HepG2 (cell line): Measurements from ENCODE around the gene SPECC1L. TPM values are rescaled to one million over a fixed set of nuclear protein-coding genes. Genes with fewer than 3 reads are reported as not detected.

Experiments
- ATAC-seq: fragments of 200-7000 bp; cut with Tn5 transposase; 3 replicates; pipeline ENCODE4 v1.9.1; 2020; ENCODE audit warnings: mild to moderate bottlenecking, moderate library complexity
- BruUV-seq: library from RNA; stranded (reverse); fragments of 400-500 nt; replicated peaks from 2 replicates; lab custom pipeline; 2021; lab: Mats Ljungman, UMichigan
- CTCF ChIA-PET: fragments of 300-600 bp; formaldehyde crosslinking; extraction: SDS; loops from one replicate; lab custom pipeline; 2021; ENCODE audit warnings: low total read pairs, inconsistent platforms, low intra/inter-chr PET ratio; lab: Yijun Ruan, JAX
- POLR2A ChIA-PET: fragments of 350-600 bp; sonication (Branson Sonifier 250); formaldehyde crosslinking; loops from one replicate; lab custom pipeline; 2020; ENCODE audit warnings: antibody characterized with exemption, inconsistent platforms; lab: Yijun Ruan, JAX
- DNase-seq: peaks from one replicate; pipeline ENCODE4 v3.0.0-alpha.2; 2015; ENCODE audit warnings: low spot score
- FAIRE-seq: peaks from 3 replicates; lab custom pipeline; 2011; peaks lifted over from hg19 to GRCh38; lab: Jason Lieb, UNC
- H2AFZ ChIP-seq: one replicate; pipeline ENCODE4 v1.6.1; 2011; ENCODE audit warnings: low read length, inconsistent platforms
- H3K27ac ChIP-seq: fragments of 300-600 bp; 3 replicates; pipeline ENCODE4 v1.8.0; 2011; ENCODE audit warnings: mixed run types, mild to moderate bottlenecking, mixed read lengths, low read length, inconsistent platforms; ENCODE audit not compliant: insufficient read depth; ENCODE audit errors: extremely low read length
- H3K27me3 ChIP-seq, 2 experiments: fragments of 200-600 bp in 1 of 2; 2 replicates in 1 of 2; 3 replicates in 1 of 2; pipeline versions ENCODE4 v1.6.0 to v1.8.0; 2011; ENCODE audit warnings: low read length in 2 of 2, mild to moderate bottlenecking in 2 of 2, moderate library complexity in 2 of 2, inconsistent platforms in 1 of 2; ENCODE audit not compliant: insufficient read depth in 2 of 2, control insufficient read depth in 1 of 2
- H3K36me3 ChIP-seq, 2 experiments: fragments of 200-600 bp in 1 of 2; replicated peaks in 1 of 2; 2 replicates in 1 of 2; 3 replicates in 1 of 2; pipeline versions ENCODE4 v1.5.1 to v1.8.0; 2011; ENCODE audit warnings: low read length in 2 of 2, inconsistent platforms in 1 of 2; ENCODE audit not compliant: insufficient read depth in 2 of 2, control insufficient read depth in 1 of 2
- H3K4me1 ChIP-seq: 2 replicates; pipeline ENCODE4 v1.5.1; 2012; ENCODE audit warnings: low read length, inconsistent platforms; ENCODE audit not compliant: insufficient read depth
- H3K4me2 ChIP-seq: 2 replicates; pipeline ENCODE4 v1.6.0; 2011; ENCODE audit warnings: low read depth, low read length, inconsistent platforms
- H3K4me3 ChIP-seq, 3 experiments: fragments of 200-600 bp in 1 of 3; sonication (generic), shearing (Covaris generic) in 1 of 3; replicated peaks in 1 of 3; 2 replicates each; pipeline ENCODE4 v1.5.1; 2011 to 2016; ENCODE audit warnings: low read length in 3 of 3, inconsistent platforms in 2 of 3, low read depth in 2 of 3, mild to moderate bottlenecking in 2 of 3, control low read depth in 1 of 3, mixed read lengths in 1 of 3; ENCODE audit not compliant: insufficient read depth in 1 of 3
- H3K79me2 ChIP-seq: one replicate; pipeline ENCODE4 v1.6.1; 2011; ENCODE audit warnings: low read length, inconsistent platforms; ENCODE audit not compliant: insufficient read depth
- H3K9ac ChIP-seq: 2 replicates; pipeline ENCODE4 v1.6.0; 2011; ENCODE audit warnings: mild to moderate bottlenecking, low read depth, low read length, inconsistent platforms; ENCODE audit not compliant: insufficient read depth
- H3K9me3 ChIP-seq: 2 replicates; pipeline ENCODE4 v1.5.1; 2012; ENCODE audit warnings: mild to moderate bottlenecking, low read length
- H4K20me1 ChIP-seq: 2 replicates; pipeline ENCODE4 v1.6.0; 2011; ENCODE audit warnings: inconsistent platforms, mild to moderate bottlenecking, low read length, moderate library complexity; ENCODE audit not compliant: insufficient read depth
- KLF16 ChIP-seq, 2 experiments: sonication (generic) in 1 of 2; formaldehyde crosslinking in 1 of 2; IDR thresholded peaks; 2 replicates each; pipeline versions ENCODE4 v1.6.1 to v1.8.0; 2016 to 2023; ENCODE audit warnings: missing genetic modification reagents in 2 of 2, missing compliant biosample characterization in 1 of 2
- MEIS2 ChIP-seq: sonication (generic); formaldehyde crosslinking; IDR thresholded peaks from 2 replicates; pipeline ENCODE4 v1.9.0; 2021; ENCODE audit warnings: mild to moderate bottlenecking, missing genetic modification reagents
- POGZ ChIP-seq: sonication (generic); formaldehyde crosslinking; IDR thresholded peaks from 2 replicates; pipeline ENCODE4 v1.4.0; 2020; ENCODE audit warnings: mild to moderate bottlenecking, missing genetic modification reagents
- SP140L ChIP-seq: sonication (generic); formaldehyde crosslinking; IDR thresholded peaks from 2 replicates; pipeline ENCODE4 v1.4.0; 2020; ENCODE audit warnings: missing genetic modification reagents, borderline replicate concordance
- TCF7 ChIP-seq: sonication (generic); IDR thresholded peaks from 2 replicates; pipeline ENCODE4 v1.6.1; 2016; ENCODE audit warnings: antibody characterized with exemption, low read depth
- TCF7L2 ChIP-seq: IDR thresholded peaks from 2 replicates; pipeline ENCODE4 v1.6.1; 2011; ENCODE audit warnings: mild to moderate bottlenecking, low read depth, low read length, moderate library complexity
- ZNF33A ChIP-seq: sonication (generic); formaldehyde crosslinking; IDR thresholded peaks from 2 replicates; pipeline ENCODE4 v1.5.1; 2020; ENCODE audit warnings: missing genetic modification reagents, mild to moderate bottlenecking, moderate library complexity, borderline replicate concordance
- ZNF383 ChIP-seq: sonication (generic); formaldehyde crosslinking; IDR thresholded peaks from 2 replicates; pipeline ENCODE4 v1.4.0; 2020; ENCODE audit warnings: missing genetic modification reagents, mild to moderate bottlenecking, borderline replicate concordance
- ZNF460 ChIP-seq: sonication (generic); formaldehyde crosslinking; IDR thresholded peaks from 2 replicates; pipeline ENCODE4 v1.5.1; 2020; ENCODE audit warnings: missing genetic modification reagents, mild to moderate bottlenecking, borderline replicate concordance
- WGBS: methylation state at CpG from one replicate; pipeline ENCODE4 v1.1.6; 2017; ENCODE audit warnings: low lambda C conversion rate; 5-methylcytosine and 5-hydroxymethylcytosine counted together
- in situ Hi-C: cut with HindIII; loops from 2 replicates; pipeline ENCODE4 v1.10.0; 2017; ENCODE audit warnings: low pct_unique_long_range_greater_than_20kb; ENCODE audit not compliant: extremely low pct_ligation_motif_present
- intact Hi-C: fragments of 100-400 bp; cut with micrococcal nuclease; formaldehyde crosslinking; loops from one replicate; pipeline ENCODE4 v1.10.0; 2022; ENCODE audit not compliant: unreplicated experiment
- polyA plus RNA-seq, 8 experiments: library from polyadenylated mRNA; depleted of rRNA in 3 of 8; stranded (reverse) in 7 of 8; unstranded in 1 of 8; fragments of >200 nt; fragmentation: Illumina TruSeq in 4 of 8; extraction: Trizol in 4 of 8; gene quantifications; 2 replicates each; pipeline versions ENCODE4 v1.2.1 to v1.2.3, GENCODE V29; 2011 to 2016; ENCODE audit warnings: low read depth in 4 of 8, missing spikeins in 1 of 8, mixed read lengths in 1 of 8; ENCODE audit not compliant: insufficient read depth in 1 of 8
- total RNA-seq, 5 experiments: library from RNA; depleted of rRNA; stranded (reverse); fragments of >200 nt; fragmentation: Illumina TruSeq; extraction: Trizol; gene quantifications; 2 replicates each; pipeline ENCODE4 v1.2.3, GENCODE V29; 2016; ENCODE audit warnings: low read depth in 1 of 5
- TF ChIP-seq, protein P1 (sequence below): sonication (generic); formaldehyde crosslinking; IDR thresholded peaks from 2 replicates; pipeline ENCODE4 v1.5.0; 2020; ENCODE audit warnings: missing genetic modification reagents
- TF ChIP-seq, protein P2 (sequence below): sonication (generic); formaldehyde crosslinking; IDR thresholded peaks from 2 replicates; pipeline ENCODE4 v1.9.0; 2022; ENCODE audit warnings: missing genetic modification reagents, mild to moderate bottlenecking, borderline replicate concordance
- TF ChIP-seq, protein P3 (sequence below): sonication (generic); formaldehyde crosslinking; IDR thresholded peaks from 2 replicates; pipeline ENCODE4 v1.5.0; 2020; ENCODE audit warnings: missing genetic modification reagents
- TF ChIP-seq, protein P4 (sequence below), 2 experiments: sonication (generic) in 1 of 2; formaldehyde crosslinking in 1 of 2; IDR thresholded peaks; 2 replicates each; pipeline versions ENCODE4 v1.4.0 to v1.6.1; 2018 to 2020; ENCODE audit warnings: missing genetic modification reagents in 2 of 2, borderline replicate concordance in 1 of 2, low read depth in 1 of 2, mild to moderate bottlenecking in 1 of 2, missing biosample characterization in 1 of 2
- TF ChIP-seq, protein P5 (sequence below): sonication (generic); formaldehyde crosslinking; IDR thresholded peaks from 2 replicates; pipeline ENCODE4 v1.5.0; 2020; ENCODE audit warnings: missing genetic modification reagents

Gene SPECC1L
- total and polyA plus RNA-seq, 2 of the 13 experiments (the other 11 are each of a cell fraction or from before 2014, with no cell fraction given), result 14.1 to 30.3 TPM

DNA sequence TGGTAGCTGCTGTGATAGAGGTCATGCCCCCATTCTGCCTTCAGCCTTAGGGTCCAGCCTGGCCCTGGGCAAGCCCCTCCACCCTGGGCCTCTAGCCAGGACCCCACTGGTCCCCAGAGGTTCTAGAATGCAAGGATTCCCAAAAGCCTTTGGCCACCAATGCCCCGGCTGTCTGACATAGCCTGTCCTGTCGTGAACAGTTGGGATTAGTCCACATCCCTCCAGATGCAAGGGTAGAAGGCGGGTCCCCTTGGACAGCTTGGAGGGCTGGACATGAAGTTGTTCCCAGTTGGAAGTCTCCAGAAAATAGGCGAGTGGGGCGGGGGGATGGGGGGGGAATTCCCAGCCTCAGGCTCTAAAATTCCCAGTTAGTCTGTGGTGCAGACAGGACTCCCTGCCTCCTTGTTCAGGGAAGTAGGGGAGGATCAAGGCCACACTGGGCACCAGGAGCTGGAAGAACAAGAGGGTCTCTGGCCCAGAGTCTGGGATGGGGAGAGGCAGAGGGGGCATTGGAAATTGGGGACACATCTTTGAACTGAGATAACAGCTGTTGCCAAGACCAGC is 151.6 kb downstream of the SPECC1L start (continued):
- TF ChIP-seq POGZ (no peak), ZNF33A (CRISPR knock-in tag) (no peak), SP140L (no peak), TCF7 (no peak), MEIS2 (no peak)
- TF ChIP-seq, protein P1, sequence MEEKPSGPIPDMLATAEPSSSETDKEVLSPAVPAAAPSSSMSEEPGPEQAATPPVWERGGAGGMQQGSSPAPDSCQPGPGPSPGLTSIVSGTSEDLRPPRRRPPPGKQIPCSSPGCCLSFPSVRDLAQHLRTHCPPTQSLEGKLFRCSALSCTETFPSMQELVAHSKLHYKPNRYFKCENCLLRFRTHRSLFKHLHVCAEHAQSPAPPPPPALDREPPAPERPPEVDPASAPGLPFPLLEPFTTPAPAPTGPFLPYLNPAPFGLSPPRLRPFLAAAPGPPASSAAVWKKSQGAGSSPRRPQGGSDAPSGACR (CRISPR knock-in tag), result no peak
- TF ChIP-seq, all 625 proteins: peak for 0

DNA sequence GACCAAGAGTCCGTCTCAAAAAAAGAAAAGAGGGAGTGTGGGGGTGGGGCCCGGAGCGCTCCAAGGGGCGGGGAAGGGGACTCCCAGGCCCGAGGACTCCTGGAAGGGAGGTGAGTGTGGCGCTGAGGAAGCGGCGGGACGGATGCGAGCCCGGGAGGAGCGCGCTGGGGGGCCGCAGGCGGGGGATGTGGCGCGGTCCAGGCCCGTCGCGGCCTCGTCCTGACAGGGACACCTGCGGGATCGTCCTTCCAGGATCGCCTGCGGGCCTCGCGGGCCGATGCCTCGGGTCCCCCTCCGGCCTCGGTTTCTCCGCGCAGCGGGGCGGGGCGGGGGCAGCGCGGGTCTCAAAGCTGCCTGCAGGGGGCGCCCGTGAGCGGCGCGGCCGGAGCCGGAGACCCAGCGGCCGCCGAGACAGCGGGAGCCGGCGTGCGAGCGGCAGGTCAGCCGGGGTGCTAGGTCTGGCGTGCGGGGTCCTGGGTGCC is 152.9 kb downstream of the SPECC1L start:
- no peak for DNase-seq
- WGBS, result 18% methylated on average over 8 of the region's 56 CpGs
- Histone ChIP-seq H3K27ac (no peak overlapping the region), H3K4me1 (peaks cover 42% of the 10 kb centered on the region), H3K36me3 (no peaks in the 10 kb centered on the region), H3K27me3 (peaks cover 0 to 4% of the 10 kb centered on the region in 2 experiments; a peak in 2 of 5 replicates), H3K4me2 (peak overlapping the region; percentile 70), H4K20me1 (no peaks in the 10 kb centered on the region), H3K9me3 (no peaks in the 10 kb centered on the region), H3K79me2 (no peaks in the 10 kb centered on the region), H2AFZ (no peak overlapping the region), H3K4me3 (peak overlapping the region; percentile 68 to 79 (median 71); a peak in 4 of 6 replicates), H3K9ac (no peak overlapping the region)
- in situ Hi-C loops, result loop anchor here (5.0 kb wide), 1 partner anchor 99 kb away; no protein-coding TSS in a partner anchor
- no peak for FAIRE-seq
- CTCF ChIA-PET, result interaction anchor here (0.6 to 5.7 kb wide), 4 partner anchors 76 to 102 kb away, joined by 3 to 59 read pairs (median 9); no protein-coding TSS in a partner anchor
- ATAC-seq, result peak; percentile 28
- intact Hi-C loops, result loop anchor here (1.0 to 5.0 kb wide), 2 partner anchors 79 to 98 kb away; no protein-coding TSS in a partner anchor
- BruUV-seq, result no TSS peak
- POLR2A ChIA-PET, result interaction anchor here (1.2 to 4.2 kb wide), 2 partner anchors 83 to 99 kb away, joined by 5 to 24 read pairs; no protein-coding TSS in a partner anchor
- TF ChIP-seq TCF7L2 (no peak), ZNF460 (no peak), ZNF383 (CRISPR knock-in tag) (no peak), KLF16 (CRISPR knock-in tag; IDR thresholded peaks at IDR 0.05) (no peak)
- TF ChIP-seq, protein P2, sequence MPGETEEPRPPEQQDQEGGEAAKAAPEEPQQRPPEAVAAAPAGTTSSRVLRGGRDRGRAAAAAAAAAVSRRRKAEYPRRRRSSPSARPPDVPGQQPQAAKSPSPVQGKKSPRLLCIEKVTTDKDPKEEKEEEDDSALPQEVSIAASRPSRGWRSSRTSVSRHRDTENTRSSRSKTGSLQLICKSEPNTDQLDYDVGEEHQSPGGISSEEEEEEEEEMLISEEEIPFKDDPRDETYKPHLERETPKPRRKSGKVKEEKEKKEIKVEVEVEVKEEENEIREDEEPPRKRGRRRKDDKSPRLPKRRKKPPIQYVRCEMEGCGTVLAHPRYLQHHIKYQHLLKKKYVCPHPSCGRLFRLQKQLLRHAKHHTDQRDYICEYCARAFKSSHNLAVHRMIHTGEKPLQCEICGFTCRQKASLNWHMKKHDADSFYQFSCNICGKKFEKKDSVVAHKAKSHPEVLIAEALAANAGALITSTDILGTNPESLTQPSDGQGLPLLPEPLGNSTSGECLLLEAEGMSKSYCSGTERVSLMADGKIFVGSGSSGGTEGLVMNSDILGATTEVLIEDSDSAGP (CRISPR knock-in tag), result 0 out of 2 replicates have a peak, but pooled peaks have one; percentile 19
- TF ChIP-seq, protein P3, sequence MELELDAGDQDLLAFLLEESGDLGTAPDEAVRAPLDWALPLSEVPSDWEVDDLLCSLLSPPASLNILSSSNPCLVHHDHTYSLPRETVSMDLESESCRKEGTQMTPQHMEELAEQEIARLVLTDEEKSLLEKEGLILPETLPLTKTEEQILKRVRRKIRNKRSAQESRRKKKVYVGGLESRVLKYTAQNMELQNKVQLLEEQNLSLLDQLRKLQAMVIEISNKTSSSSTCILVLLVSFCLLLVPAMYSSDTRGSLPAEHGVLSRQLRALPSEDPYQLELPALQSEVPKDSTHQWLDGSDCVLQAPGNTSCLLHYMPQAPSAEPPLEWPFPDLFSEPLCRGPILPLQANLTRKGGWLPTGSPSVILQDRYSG (CRISPR knock-in tag), result no peak
- TF ChIP-seq, protein P4, sequence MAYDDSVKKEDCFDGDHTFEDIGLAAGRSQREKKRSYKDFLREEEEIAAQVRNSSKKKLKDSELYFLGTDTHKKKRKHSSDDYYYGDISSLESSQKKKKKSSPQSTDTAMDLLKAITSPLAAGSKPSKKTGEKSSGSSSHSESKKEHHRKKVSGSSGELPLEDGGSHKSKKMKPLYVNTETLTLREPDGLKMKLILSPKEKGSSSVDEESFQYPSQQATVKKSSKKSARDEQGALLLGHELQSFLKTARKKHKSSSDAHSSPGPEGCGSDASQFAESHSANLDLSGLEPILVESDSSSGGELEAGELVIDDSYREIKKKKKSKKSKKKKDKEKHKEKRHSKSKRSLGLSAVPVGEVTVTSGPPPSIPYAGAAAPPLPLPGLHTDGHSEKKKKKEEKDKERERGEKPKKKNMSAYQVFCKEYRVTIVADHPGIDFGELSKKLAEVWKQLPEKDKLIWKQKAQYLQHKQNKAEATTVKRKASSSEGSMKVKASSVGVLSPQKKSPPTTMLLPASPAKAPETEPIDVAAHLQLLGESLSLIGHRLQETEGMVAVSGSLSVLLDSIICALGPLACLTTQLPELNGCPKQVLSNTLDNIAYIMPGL (CRISPR knock-in tag; IDR thresholded peaks at IDR 0.05; ENCODE audit: borderline replicate concordance in 1 of 2, low read depth in 1 of 2), result peak; percentile 65 to 73; a peak in 3 of 4 replicates
- TF ChIP-seq, protein P5, sequence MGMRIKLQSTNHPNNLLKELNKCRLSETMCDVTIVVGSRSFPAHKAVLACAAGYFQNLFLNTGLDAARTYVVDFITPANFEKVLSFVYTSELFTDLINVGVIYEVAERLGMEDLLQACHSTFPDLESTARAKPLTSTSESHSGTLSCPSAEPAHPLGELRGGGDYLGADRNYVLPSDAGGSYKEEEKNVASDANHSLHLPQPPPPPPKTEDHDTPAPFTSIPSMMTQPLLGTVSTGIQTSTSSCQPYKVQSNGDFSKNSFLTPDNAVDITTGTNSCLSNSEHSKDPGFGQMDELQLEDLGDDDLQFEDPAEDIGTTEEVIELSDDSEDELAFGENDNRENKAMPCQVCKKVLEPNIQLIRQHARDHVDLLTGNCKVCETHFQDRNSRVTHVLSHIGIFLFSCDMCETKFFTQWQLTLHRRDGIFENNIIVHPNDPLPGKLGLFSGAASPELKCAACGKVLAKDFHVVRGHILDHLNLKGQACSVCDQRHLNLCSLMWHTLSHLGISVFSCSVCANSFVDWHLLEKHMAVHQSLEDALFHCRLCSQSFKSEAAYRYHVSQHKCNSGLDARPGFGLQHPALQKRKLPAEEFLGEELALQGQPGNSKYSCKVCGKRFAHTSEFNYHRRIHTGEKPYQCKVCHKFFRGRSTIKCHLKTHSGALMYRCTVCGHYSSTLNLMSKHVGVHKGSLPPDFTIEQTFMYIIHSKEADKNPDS (CRISPR knock-in tag), result no peak
